ENCODE measurements around the gene SLC4A7.

DNA sequence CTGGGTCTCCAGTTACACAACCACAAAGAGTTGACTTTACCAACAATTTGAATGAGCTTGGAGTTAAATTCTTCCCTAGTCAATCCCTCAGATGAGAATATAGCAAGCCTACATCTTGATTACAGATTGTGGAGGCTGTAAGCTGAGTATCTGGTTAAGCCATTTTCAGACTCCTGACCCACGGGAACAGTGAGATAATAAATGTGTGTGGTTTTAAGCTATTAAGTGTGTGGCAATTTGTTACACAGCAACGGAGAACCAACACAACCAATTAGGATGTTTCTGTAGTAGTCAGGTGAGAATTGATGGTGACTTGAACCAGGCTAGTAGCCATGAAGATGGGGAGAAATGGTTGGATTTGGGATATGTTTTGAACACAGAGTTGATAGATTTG lies 37.7 kb upstream of the SLC4A7 start:
- TF ChIP-seq, protein P1, sequence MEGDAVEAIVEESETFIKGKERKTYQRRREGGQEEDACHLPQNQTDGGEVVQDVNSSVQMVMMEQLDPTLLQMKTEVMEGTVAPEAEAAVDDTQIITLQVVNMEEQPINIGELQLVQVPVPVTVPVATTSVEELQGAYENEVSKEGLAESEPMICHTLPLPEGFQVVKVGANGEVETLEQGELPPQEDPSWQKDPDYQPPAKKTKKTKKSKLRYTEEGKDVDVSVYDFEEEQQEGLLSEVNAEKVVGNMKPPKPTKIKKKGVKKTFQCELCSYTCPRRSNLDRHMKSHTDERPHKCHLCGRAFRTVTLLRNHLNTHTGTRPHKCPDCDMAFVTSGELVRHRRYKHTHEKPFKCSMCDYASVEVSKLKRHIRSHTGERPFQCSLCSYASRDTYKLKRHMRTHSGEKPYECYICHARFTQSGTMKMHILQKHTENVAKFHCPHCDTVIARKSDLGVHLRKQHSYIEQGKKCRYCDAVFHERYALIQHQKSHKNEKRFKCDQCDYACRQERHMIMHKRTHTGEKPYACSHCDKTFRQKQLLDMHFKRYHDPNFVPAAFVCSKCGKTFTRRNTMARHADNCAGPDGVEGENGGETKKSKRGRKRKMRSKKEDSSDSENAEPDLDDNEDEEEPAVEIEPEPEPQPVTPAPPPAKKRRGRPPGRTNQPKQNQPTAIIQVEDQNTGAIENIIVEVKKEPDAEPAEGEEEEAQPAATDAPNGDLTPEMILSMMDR (IDR thresholded peaks at IDR 0.05; ENCODE audit: insufficient read depth, low read length), result no peak
- no peak for TF ChIP-seq GABPA (IDR thresholded peaks at IDR 0.05; ENCODE audit: low read depth)
- TF ChIP-seq POLR2AphosphoS5 (IDR thresholded peaks at IDR 0.05; ENCODE audit: low read depth), result no peak

All from HL-60 (cell line).